ENCODE results near the gene AGRP.

GRCh38 chr16:67459066-67459860, 24.1 kb downstream of the AGRP start:
- TF ChIP-seq POLR2A (IDR thresholded peaks at IDR 0.05): peak in 1 of 2 donors; percentile 16
- TF ChIP-seq CTCF (IDR thresholded peaks at IDR 0.05): no peak

All from thyroid gland (tissue), 4 donors.